LHCN-M2 (cell line): ENCODE results near the gene SYT6. TPM values are rescaled to one million over a fixed set of nuclear protein-coding genes. Genes with fewer than 3 reads are reported as not detected.
A peak's percentile ranks its signal among the peaks of the same experiment; 100 is the strongest.

ENCODE experiments used
- DNase-seq: peaks from one replicate; pipeline ENCODE4 v3.0.0-alpha.2; 2012; ENCODE audit warnings: low read depth
- polyA plus RNA-seq: library from polyadenylated mRNA; unstranded; fragments of >200 nt; gene quantifications from one replicate; pipeline ENCODE4 v1.2.1, GENCODE V29; 2012; ENCODE audit warnings: missing spikeins
- total RNA-seq: library from RNA; depleted of rRNA; stranded (reverse); fragments of >200 nt; gene quantifications from 2 replicates; pipeline ENCODE4 v1.2.3, GENCODE V29; 2014; rRNA removed

SYT6 gene
- total RNA-seq = 0.13 and 1.7 TPM in 2 replicates
- 0.24 TPM for polyA plus RNA-seq

GRCh38 chr1:114153261-114154145 is at the start of gene SYT6:
Gene SYT6, minus strand, starts transcription at chr1:114153869. Its CDS starts 97 bp downstream, at chr1:114153772.
- DNase-seq = no peak

GRCh38 chr1:114201486-114201885 is 47.8 kb upstream of the SYT6 start:
- no peak for DNase-seq

GRCh38 chr1:114199017-114199594 is 45.4 kb upstream of the SYT6 start:
- DNase-seq = no peak

GRCh38 chr1:114196992-114197907 is 43.6 kb upstream of the SYT6 start:
- no peak for DNase-seq

GRCh38 chr1:114195819-114196218 is 42.1 kb upstream of the SYT6 start:
- no peak for DNase-seq

- DNase-seq = no peak
Observed at GRCh38 chr1:114192328-114192727, 38.7 kb upstream of the SYT6 start.

GRCh38 chr1:114189398-114189797 is 35.7 kb upstream of the SYT6 start:
- no peak for DNase-seq

GRCh38 chr1:114181356-114181755 is 27.7 kb upstream of the SYT6 start:
- no peak for DNase-seq

GRCh38 chr1:114180742-114181141 is 27.1 kb upstream of the SYT6 start:
- DNase-seq = no peak

GRCh38 chr1:114178936-114179335 is 25.3 kb upstream of the SYT6 start:
- DNase-seq = no peak

- no peak for DNase-seq
Observed at GRCh38 chr1:114177282-114177681, 23.6 kb upstream of the SYT6 start.

- DNase-seq = no peak
Observed at GRCh38 chr1:114176366-114176765, 22.7 kb upstream of the SYT6 start.

- no peak for DNase-seq
Observed at GRCh38 chr1:114173680-114174079, 20.0 kb upstream of the SYT6 start.

GRCh38 chr1:114169509-114169908 is 15.8 kb upstream of the SYT6 start:
- DNase-seq = no peak

- DNase-seq = no peak
Observed at GRCh38 chr1:114167226-114167625, 13.6 kb upstream of the SYT6 start.

GRCh38 chr1:114164840-114165543 is 11.3 kb upstream of the SYT6 start:
- DNase-seq = no peak

GRCh38 chr1:114159941-114160340 is 6.3 kb upstream of the SYT6 start:
- DNase-seq = no peak

- no peak for DNase-seq
Observed at GRCh38 chr1:114157275-114157660, 3.6 kb upstream of the SYT6 start.

GRCh38 chr1:114156538-114157274 is 3.0 kb upstream of the SYT6 start:
- DNase-seq = no peak

- DNase-seq = no peak
Observed at GRCh38 chr1:114155706-114156105, 2.0 kb upstream of the SYT6 start.

GRCh38 chr1:114154963-114155322 is 1.3 kb upstream of the SYT6 start:
- peak; percentile 18 for DNase-seq
